Upper lobe of left lung (tissue), 6 donors: ENCODE measurements around the gene UBE2E3. TPM values are rescaled to one million over a fixed set of nuclear protein-coding genes. Genes with fewer than 3 reads are reported as not detected.

ENCODE experiments used
- ATAC-seq, 2 donors: fragments of 200-7000 bp; cut with Tn5 transposase; one replicate each; pipeline ENCODE4 v1.9.1; 2022; ENCODE audit warnings: mild to moderate bottlenecking in 2 of 2, moderate library complexity in 2 of 2; ENCODE audit not compliant: low FRiP score in 2 of 2
- DNase-seq, 2 donors: peaks; one replicate each; pipeline ENCODE4 v3.0.0-alpha.2; 2019 to 2020
- H3K27ac ChIP-seq, 4 donors: fragments of 200-600 bp; sonication (generic); one replicate each; pipeline ENCODE4 v1.5.1; 2016 to 2019
- H3K27me3 ChIP-seq, 4 donors: fragments of 200-600 bp; sonication (generic); one replicate each; pipeline ENCODE4 v1.5.1; 2017 to 2019
- H3K36me3 ChIP-seq, 4 donors: fragments of 200-600 bp; sonication (generic); one replicate each; pipeline ENCODE4 v1.5.1; 2016 to 2019
- H3K4me1 ChIP-seq, 4 donors: fragments of 200-600 bp; sonication (generic); one replicate each; pipeline ENCODE4 v1.5.1; 2018 to 2019
- H3K4me3 ChIP-seq, 4 donors: fragments of 200-600 bp; sonication (generic); one replicate each; pipeline ENCODE4 v1.5.1; 2017 to 2019; ENCODE audit warnings: mild to moderate bottlenecking in 2 of 4, moderate library complexity in 1 of 4
- H3K9me3 ChIP-seq, 4 donors: fragments of 200-600 bp; sonication (generic); one replicate each; pipeline ENCODE4 v1.5.1; 2018 to 2019
- EP300 ChIP-seq, 4 donors: sonication (generic); formaldehyde crosslinking; IDR thresholded peaks; one replicate each; pipeline ENCODE4 v1.5.1; 2017; ENCODE audit warnings: antibody characterized with exemption in 4 of 4, control low read depth in 2 of 4
- POLR2A ChIP-seq, 4 donors: fragments of 450-650 bp; IDR thresholded peaks; one replicate each; pipeline ENCODE4 v1.5.1; 2016 to 2017; ENCODE audit warnings: antibody characterized with exemption in 4 of 4, mild to moderate bottlenecking in 2 of 4
- POLR2AphosphoS5 ChIP-seq, 2 donors: sonication (generic); formaldehyde crosslinking; IDR thresholded peaks; one replicate each; pipeline ENCODE4 v1.5.1; 2017; ENCODE audit warnings: antibody characterized with exemption in 2 of 2
- WGBS, 2 donors: methylation state at CpG; one replicate each; pipeline ENCODE4 v1.1.5; 2017 to 2018; 5-methylcytosine and 5-hydroxymethylcytosine counted together
- total RNA-seq, 6 donors: library from RNA; depleted of rRNA in 4 of 6; stranded (reverse); fragments of >200 nt in 4 of 6; gene quantifications; one replicate each; pipeline versions ENCODE4 v1.1.0 to v1.2.1, GENCODE V29; 2016 to 2021
- TF ChIP-seq, protein P1 (sequence below), 6 experiments: fragments of 450-650 bp in 4 of 6; fragments of 200-600 bp in 2 of 6; sonication (generic) in 2 of 6; IDR thresholded peaks; one replicate each; pipeline ENCODE4 v1.5.1; 2016 to 2019; ENCODE audit warnings: antibody characterized with exemption in 6 of 6
- donor health status: DM: no; HTN: no; CAD: no; lungs with moderate emphysema.
- donor health status: DM: no; HTN: yes; CAD: no; lungs with severe emphysema.

Gene UBE2E3
- total RNA-seq, 6 donors from 2014 or later = 39.6 to 178 (median 45.4) TPM

DNA sequence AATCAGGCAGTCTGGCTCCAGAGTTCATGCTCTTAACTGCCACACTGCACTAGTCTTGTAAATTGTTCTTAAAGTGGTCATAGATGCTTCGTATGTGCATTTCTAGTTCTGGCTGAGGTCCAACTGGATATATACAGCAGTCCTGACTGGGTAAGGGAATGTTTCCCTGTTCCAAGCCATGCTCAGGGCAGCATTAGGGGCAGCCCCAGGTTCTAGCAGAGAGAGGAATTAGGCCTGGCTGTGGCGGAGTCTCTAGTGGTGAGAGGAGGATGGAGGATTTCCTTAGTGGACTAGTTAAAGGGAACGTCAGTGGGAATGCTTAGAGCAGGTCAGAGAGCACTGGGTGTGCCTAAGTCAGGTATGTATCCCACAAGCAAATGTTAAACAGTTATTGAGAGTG is 28.0 kb downstream of the UBE2E3 start:
- H3K36me3 ChIP-seq = no peaks in the 10 kb centered on the region
- DNase-seq = no peak
- peaks cover 3 to 5% (median 4%) of the 10 kb centered on the region in 4 donors for H3K4me1 ChIP-seq
- WGBS, 2 donors = 76% methylated on average over 3 of the region's 3 CpGs
- no peaks in the 10 kb centered on the region for H3K27me3 ChIP-seq
- no peak overlapping the region for H3K27ac ChIP-seq
- ATAC-seq = no peak
- H3K9me3 ChIP-seq = no peaks in the 10 kb centered on the region
- no peak overlapping the region for H3K4me3 ChIP-seq
- TF ChIP-seq, protein P1, sequence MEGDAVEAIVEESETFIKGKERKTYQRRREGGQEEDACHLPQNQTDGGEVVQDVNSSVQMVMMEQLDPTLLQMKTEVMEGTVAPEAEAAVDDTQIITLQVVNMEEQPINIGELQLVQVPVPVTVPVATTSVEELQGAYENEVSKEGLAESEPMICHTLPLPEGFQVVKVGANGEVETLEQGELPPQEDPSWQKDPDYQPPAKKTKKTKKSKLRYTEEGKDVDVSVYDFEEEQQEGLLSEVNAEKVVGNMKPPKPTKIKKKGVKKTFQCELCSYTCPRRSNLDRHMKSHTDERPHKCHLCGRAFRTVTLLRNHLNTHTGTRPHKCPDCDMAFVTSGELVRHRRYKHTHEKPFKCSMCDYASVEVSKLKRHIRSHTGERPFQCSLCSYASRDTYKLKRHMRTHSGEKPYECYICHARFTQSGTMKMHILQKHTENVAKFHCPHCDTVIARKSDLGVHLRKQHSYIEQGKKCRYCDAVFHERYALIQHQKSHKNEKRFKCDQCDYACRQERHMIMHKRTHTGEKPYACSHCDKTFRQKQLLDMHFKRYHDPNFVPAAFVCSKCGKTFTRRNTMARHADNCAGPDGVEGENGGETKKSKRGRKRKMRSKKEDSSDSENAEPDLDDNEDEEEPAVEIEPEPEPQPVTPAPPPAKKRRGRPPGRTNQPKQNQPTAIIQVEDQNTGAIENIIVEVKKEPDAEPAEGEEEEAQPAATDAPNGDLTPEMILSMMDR (IDR thresholded peaks at IDR 0.05) = no peak
- TF ChIP-seq POLR2AphosphoS5 (IDR thresholded peaks at IDR 0.05) (no peak), POLR2A (IDR thresholded peaks at IDR 0.05) (no peak), EP300 (IDR thresholded peaks at IDR 0.05) (no peak)

DNA sequence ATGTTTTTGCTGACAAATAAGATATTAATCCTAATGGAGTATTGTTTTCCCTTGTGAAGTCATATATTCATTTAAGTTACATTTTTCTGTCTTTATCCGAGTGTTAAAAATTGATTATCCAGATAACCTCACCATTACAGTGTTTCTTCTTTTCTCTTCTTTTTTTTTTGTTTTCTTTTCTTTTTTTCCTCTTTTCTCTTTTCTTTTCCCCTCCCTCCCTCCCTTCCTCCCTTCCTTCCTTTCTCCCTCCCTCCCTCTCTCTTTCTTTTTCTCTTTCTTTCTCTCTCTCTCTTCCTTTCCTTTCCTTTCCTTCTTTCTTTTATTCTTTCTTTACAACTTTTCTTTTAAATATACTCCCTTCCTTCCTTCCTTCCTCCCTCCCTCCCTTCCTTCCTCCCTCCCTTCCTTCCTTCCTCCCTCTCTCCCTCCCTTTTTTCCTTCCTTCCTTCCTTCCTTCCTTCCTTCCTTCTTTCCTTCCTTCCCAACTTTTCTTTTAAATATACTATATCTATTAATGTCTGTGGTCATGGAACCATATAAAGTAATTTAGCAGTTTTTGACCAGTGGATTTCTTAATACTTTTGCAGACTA is 40.9 kb downstream of the UBE2E3 start:
- no peak overlapping the region for H3K4me3 ChIP-seq
- WGBS, 2 donors = 98 to 100% methylated on average over 1 of the region's 1 CpG
- no peaks in the 10 kb centered on the region for H3K4me1 ChIP-seq
- H3K27me3 ChIP-seq = no peaks in the 10 kb centered on the region
- no peaks in the 10 kb centered on the region for H3K9me3 ChIP-seq
- no peak overlapping the region for H3K27ac ChIP-seq
- no peaks in the 10 kb centered on the region for H3K36me3 ChIP-seq
- ATAC-seq (no peak), DNase-seq (no peak)
- TF ChIP-seq EP300 (IDR thresholded peaks at IDR 0.05) (no peak), POLR2A (IDR thresholded peaks at IDR 0.05) (no peak), POLR2AphosphoS5 (IDR thresholded peaks at IDR 0.05) (no peak)
- TF ChIP-seq, protein P1 (IDR thresholded peaks at IDR 0.05) = no peak

DNA sequence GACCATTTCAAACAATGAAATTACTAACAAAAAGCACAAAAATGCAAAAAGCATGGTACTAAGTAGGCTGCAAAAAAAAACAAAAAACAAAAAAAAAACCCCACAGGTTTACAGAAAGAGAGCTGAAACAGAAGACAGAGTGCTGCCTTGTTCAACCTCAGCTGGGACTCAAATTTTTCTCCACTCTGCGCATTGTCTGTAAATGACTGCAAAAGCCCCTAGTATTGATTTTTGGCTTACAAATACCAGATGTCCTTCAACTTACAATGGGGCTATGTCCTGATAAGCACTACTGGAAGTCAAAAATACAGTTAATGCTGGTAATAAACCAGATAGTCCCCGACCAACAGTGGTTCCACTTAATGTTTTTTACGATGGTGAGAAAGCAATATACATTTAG is 42.2 kb downstream of the UBE2E3 start:
- no peaks in the 10 kb centered on the region for H3K36me3 ChIP-seq
- ATAC-seq (no peak), DNase-seq (no peak)
- no peak overlapping the region for H3K4me3 ChIP-seq
- TF ChIP-seq EP300 (IDR thresholded peaks at IDR 0.05) (no peak), POLR2A (IDR thresholded peaks at IDR 0.05) (no peak), POLR2AphosphoS5 (IDR thresholded peaks at IDR 0.05) (no peak)
- TF ChIP-seq, protein P1 (IDR thresholded peaks at IDR 0.05) = no peak
- no peaks in the 10 kb centered on the region for H3K9me3 ChIP-seq
- H3K27ac ChIP-seq = no peak overlapping the region
- H3K4me1 ChIP-seq = no peaks in the 10 kb centered on the region
- WGBS, 2 donors = 94 to 95% methylated on average over 3 of the region's 3 CpGs
- no peaks in the 10 kb centered on the region for H3K27me3 ChIP-seq

DNA sequence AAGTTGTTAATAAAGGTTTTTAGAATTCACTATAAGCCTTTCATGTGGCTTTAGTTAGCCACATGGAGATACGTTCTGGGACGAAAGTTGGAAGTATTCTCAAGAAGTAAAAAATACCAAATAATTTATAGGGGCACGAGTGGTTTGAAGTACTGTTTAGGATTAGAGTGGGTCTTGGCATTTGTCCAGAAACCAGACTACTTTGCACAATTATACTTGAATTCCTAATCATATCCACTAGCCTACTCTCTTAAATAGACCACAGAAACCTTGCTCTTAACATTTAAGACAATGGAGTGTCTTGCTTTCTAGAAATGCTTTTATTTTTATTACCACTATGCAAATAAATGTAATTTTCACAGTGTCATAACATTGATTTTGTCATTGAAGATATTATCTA is 44.6 kb downstream of the UBE2E3 start:
- H3K9me3 ChIP-seq = no peaks in the 10 kb centered on the region
- H3K27ac ChIP-seq = no peak overlapping the region
- TF ChIP-seq POLR2AphosphoS5 (IDR thresholded peaks at IDR 0.05) (no peak), POLR2A (IDR thresholded peaks at IDR 0.05) (no peak), EP300 (IDR thresholded peaks at IDR 0.05) (no peak)
- TF ChIP-seq, protein P1 (IDR thresholded peaks at IDR 0.05) = no peak
- H3K27me3 ChIP-seq = no peaks in the 10 kb centered on the region
- no peaks in the 10 kb centered on the region for H3K4me1 ChIP-seq
- 38 to 42% methylated on average over 3 of the region's 3 CpGs for WGBS, 2 donors
- DNase-seq = no peak
- no peak overlapping the region for H3K4me3 ChIP-seq
- no peaks in the 10 kb centered on the region for H3K36me3 ChIP-seq
- ATAC-seq = no peak

- Histone ChIP-seq H3K27ac (no peak overlapping the region), H3K4me3 (no peak overlapping the region), H3K27me3 (no peaks in the 10 kb centered on the region), H3K9me3 (no peaks in the 10 kb centered on the region), H3K4me1 (peaks cover 0 to 4% (median 0%) of the 10 kb centered on the region in 4 donors), H3K36me3 (no peaks in the 10 kb centered on the region)
- DNase-seq (no peak), ATAC-seq (no peak)
- 93 to 100% methylated on average over 2 of the region's 2 CpGs for WGBS, 2 donors
- no peak for TF ChIP-seq POLR2AphosphoS5 (IDR thresholded peaks at IDR 0.05)
- TF ChIP-seq, protein P1 (IDR thresholded peaks at IDR 0.05) = no peak
- TF ChIP-seq EP300 (IDR thresholded peaks at IDR 0.05) = no peak
- no peak for TF ChIP-seq POLR2A (IDR thresholded peaks at IDR 0.05)
Measured at GRCh38 chr2:181036445-181036844, 56.0 kb downstream of the UBE2E3 start.
